IPS-15b (cell line): ENCODE data around the gene LPXN.

ENCODE experiments used
- H3K27me3 ChIP-seq: one replicate; pipeline ENCODE4 v1.6.1; 2013; ENCODE audit warnings: low read length; ENCODE audit not compliant: control insufficient read depth, insufficient read depth
- H3K36me3 ChIP-seq: one replicate; pipeline ENCODE4 v1.6.1; 2013; ENCODE audit warnings: low read length; ENCODE audit not compliant: control insufficient read depth, insufficient read depth
- H3K4me1 ChIP-seq: one replicate; pipeline ENCODE4 v1.6.1; 2013; ENCODE audit warnings: mild to moderate bottlenecking, low read length; ENCODE audit not compliant: control insufficient read depth, insufficient read depth
- H3K4me3 ChIP-seq: one replicate; pipeline ENCODE4 v1.5.1; 2013; ENCODE audit warnings: low read depth, low read length
- H3K9ac ChIP-seq: one replicate; pipeline ENCODE4 v1.6.1; 2013; ENCODE audit warnings: low read depth, mild to moderate bottlenecking, low read length
- H3K9me3 ChIP-seq: one replicate; pipeline ENCODE4 v1.6.1; 2013; ENCODE audit warnings: mild to moderate bottlenecking, low read length; ENCODE audit not compliant: control insufficient read depth, insufficient read depth

Gene LPXN

GRCh38 chr11:58508005-58508404 is 67.7 kb downstream of the LPXN start, which contains the start of gene OR5B21:
Gene OR5B21 (minus strand): TSS chr11:58508105. CDS start chr11:58508105, 0 bp downstream.
- no peak within 1 kb of the TSS for H3K4me3 ChIP-seq
- H3K4me1 ChIP-seq, result peaks cover 1% of the 10 kb centered on the region
- H3K36me3 ChIP-seq, result no peaks in the 10 kb centered on the region
- no peaks in the 10 kb centered on the region for H3K27me3 ChIP-seq
- no peaks in the 10 kb centered on the region for H3K9me3 ChIP-seq
- H3K9ac ChIP-seq, result no peak within 1 kb of the TSS

GRCh38 chr11:58507355-58507754 is 68.3 kb downstream of the LPXN start:
- Histone ChIP-seq H3K36me3 (no peaks in the 10 kb centered on the region), H3K27me3 (no peaks in the 10 kb centered on the region), H3K9ac (no peak overlapping the region), H3K4me3 (no peak overlapping the region), H3K4me1 (no peaks in the 10 kb centered on the region), H3K9me3 (no peaks in the 10 kb centered on the region)

- Histone ChIP-seq H3K36me3 (no peaks in the 10 kb centered on the region), H3K9me3 (no peaks in the 10 kb centered on the region), H3K9ac (no peak overlapping the region), H3K27me3 (no peaks in the 10 kb centered on the region), H3K4me3 (no peak overlapping the region), H3K4me1 (no peaks in the 10 kb centered on the region)
Observed at GRCh38 chr11:58506935-58507334, 68.7 kb downstream of the LPXN start.

GRCh38 chr11:58505849-58506248 is 69.8 kb downstream of the LPXN start:
- Histone ChIP-seq H3K4me1 (no peaks in the 10 kb centered on the region), H3K27me3 (no peaks in the 10 kb centered on the region), H3K9me3 (no peaks in the 10 kb centered on the region), H3K9ac (no peak overlapping the region), H3K4me3 (no peak overlapping the region), H3K36me3 (no peaks in the 10 kb centered on the region)

- Histone ChIP-seq H3K27me3 (no peaks in the 10 kb centered on the region), H3K9me3 (no peaks in the 10 kb centered on the region), H3K4me3 (no peak overlapping the region), H3K9ac (no peak overlapping the region), H3K4me1 (no peaks in the 10 kb centered on the region), H3K36me3 (no peaks in the 10 kb centered on the region)
Observed at GRCh38 chr11:58504232-58504631, 71.4 kb downstream of the LPXN start.

- Histone ChIP-seq H3K4me3 (no peak overlapping the region), H3K4me1 (no peaks in the 10 kb centered on the region), H3K9ac (no peak overlapping the region), H3K36me3 (no peaks in the 10 kb centered on the region), H3K27me3 (no peaks in the 10 kb centered on the region), H3K9me3 (no peaks in the 10 kb centered on the region)
Observed at GRCh38 chr11:58503361-58503856, 72.2 kb downstream of the LPXN start.

GRCh38 chr11:58502004-58502403 is 73.7 kb downstream of the LPXN start:
- no peak overlapping the region for H3K9ac ChIP-seq
- H3K4me3 ChIP-seq, result no peak overlapping the region
- H3K27me3 ChIP-seq, result no peaks in the 10 kb centered on the region
- no peaks in the 10 kb centered on the region for H3K36me3 ChIP-seq
- H3K9me3 ChIP-seq, result no peaks in the 10 kb centered on the region
- no peaks in the 10 kb centered on the region for H3K4me1 ChIP-seq

GRCh38 chr11:58498464-58498863 is 77.2 kb downstream of the LPXN start:
- H3K27me3 ChIP-seq, result no peaks in the 10 kb centered on the region
- H3K4me1 ChIP-seq, result no peaks in the 10 kb centered on the region
- no peaks in the 10 kb centered on the region for H3K36me3 ChIP-seq
- H3K9me3 ChIP-seq, result no peaks in the 10 kb centered on the region
- H3K4me3 ChIP-seq, result no peak overlapping the region
- H3K9ac ChIP-seq, result no peak overlapping the region

GRCh38 chr11:58497951-58498350 is 77.7 kb downstream of the LPXN start:
- Histone ChIP-seq H3K27me3 (no peaks in the 10 kb centered on the region), H3K9me3 (no peaks in the 10 kb centered on the region), H3K4me3 (no peak overlapping the region), H3K4me1 (no peaks in the 10 kb centered on the region), H3K9ac (no peak overlapping the region), H3K36me3 (no peaks in the 10 kb centered on the region)

- Histone ChIP-seq H3K27me3 (no peaks in the 10 kb centered on the region), H3K9me3 (no peaks in the 10 kb centered on the region), H3K9ac (no peak overlapping the region), H3K36me3 (no peaks in the 10 kb centered on the region), H3K4me3 (no peak overlapping the region), H3K4me1 (no peaks in the 10 kb centered on the region)
Observed at GRCh38 chr11:58495906-58496305, 79.8 kb downstream of the LPXN start.

GRCh38 chr11:58494101-58494500 is 81.6 kb downstream of the LPXN start:
- Histone ChIP-seq H3K9me3 (no peaks in the 10 kb centered on the region), H3K36me3 (no peaks in the 10 kb centered on the region), H3K4me1 (no peaks in the 10 kb centered on the region), H3K4me3 (no peak overlapping the region), H3K9ac (no peak overlapping the region), H3K27me3 (no peaks in the 10 kb centered on the region)

GRCh38 chr11:58493676-58494075 is 82.0 kb downstream of the LPXN start:
- Histone ChIP-seq H3K4me1 (no peaks in the 10 kb centered on the region), H3K9ac (no peak overlapping the region), H3K4me3 (no peak overlapping the region), H3K27me3 (no peaks in the 10 kb centered on the region), H3K9me3 (no peaks in the 10 kb centered on the region), H3K36me3 (no peaks in the 10 kb centered on the region)
